Ovary (tissue), 3 donors: ENCODE results near the gene DDR2.

Experiments
- POLR2A ChIP-seq: fragments of 450-650 bp; IDR thresholded peaks from one replicate; pipeline ENCODE4 v1.6.1; 2017; ENCODE audit warnings: antibody characterized with exemption, mild to moderate bottlenecking, moderate library complexity
- TF ChIP-seq, protein P1 (sequence below), 3 donors: fragments of 450-650 bp in 2 of 3; fragments of 200-600 bp in 1 of 3; IDR thresholded peaks; one replicate each; pipeline versions ENCODE4 v1.5.1 to v1.8.0; 2016 to 2022; ENCODE audit warnings: antibody characterized with exemption in 3 of 3, mild to moderate bottlenecking in 1 of 3
- donor health status: DM: no; HTN: no; CAD: no.

GRCh38 chr1:162832470-162832869 lies 200.2 kb downstream of the DDR2 start:
- TF ChIP-seq, protein P1, sequence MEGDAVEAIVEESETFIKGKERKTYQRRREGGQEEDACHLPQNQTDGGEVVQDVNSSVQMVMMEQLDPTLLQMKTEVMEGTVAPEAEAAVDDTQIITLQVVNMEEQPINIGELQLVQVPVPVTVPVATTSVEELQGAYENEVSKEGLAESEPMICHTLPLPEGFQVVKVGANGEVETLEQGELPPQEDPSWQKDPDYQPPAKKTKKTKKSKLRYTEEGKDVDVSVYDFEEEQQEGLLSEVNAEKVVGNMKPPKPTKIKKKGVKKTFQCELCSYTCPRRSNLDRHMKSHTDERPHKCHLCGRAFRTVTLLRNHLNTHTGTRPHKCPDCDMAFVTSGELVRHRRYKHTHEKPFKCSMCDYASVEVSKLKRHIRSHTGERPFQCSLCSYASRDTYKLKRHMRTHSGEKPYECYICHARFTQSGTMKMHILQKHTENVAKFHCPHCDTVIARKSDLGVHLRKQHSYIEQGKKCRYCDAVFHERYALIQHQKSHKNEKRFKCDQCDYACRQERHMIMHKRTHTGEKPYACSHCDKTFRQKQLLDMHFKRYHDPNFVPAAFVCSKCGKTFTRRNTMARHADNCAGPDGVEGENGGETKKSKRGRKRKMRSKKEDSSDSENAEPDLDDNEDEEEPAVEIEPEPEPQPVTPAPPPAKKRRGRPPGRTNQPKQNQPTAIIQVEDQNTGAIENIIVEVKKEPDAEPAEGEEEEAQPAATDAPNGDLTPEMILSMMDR (IDR thresholded peaks at IDR 0.05) = no peak
- TF ChIP-seq POLR2A = no peak
